HG03159 (cell line): ENCODE results near the gene GRIN3A.
"Not testable (repeated sequence)": the region's sequence is repeated elsewhere in the genome, so short reads cannot be mapped to it uniquely, and the experiment has no call there.

ENCODE experiments used
- ATAC-seq: cut with Tn5 transposase; IDR thresholded peaks from one replicate; pipeline ENCODE4 v1.9.1; 2021; ENCODE audit warnings: mild to moderate bottlenecking, moderate library complexity; ENCODE audit not compliant: unreplicated experiment

GRIN3A gene

GRCh38 chr9:101738566-101739183 is at the start of gene GRIN3A:
Gene GRIN3A (minus strand): TSS chr9:101738647. CDS start chr9:101737979, 668 bp downstream.
- no peak for ATAC-seq

- ATAC-seq = no peak
These were observed 49.4 kb upstream of the GRIN3A start for GRCh38 chr9:101787891-101788290.

GRCh38 chr9:101778332-101778731 is 39.9 kb upstream of the GRIN3A start:
- no peak for ATAC-seq

GRCh38 chr9:101764472-101764871 is 26.0 kb upstream of the GRIN3A start:
- ATAC-seq = no peak

GRCh38 chr9:101758304-101758930 is 20.0 kb upstream of the GRIN3A start:
- no peak for ATAC-seq

GRCh38 chr9:101753716-101754115 is 15.3 kb upstream of the GRIN3A start:
- ATAC-seq = no peak

GRCh38 chr9:101751895-101752294 is 13.4 kb upstream of the GRIN3A start:
- no peak for ATAC-seq

- ATAC-seq = no peak
These were observed 864 bp upstream of the GRIN3A start for GRCh38 chr9:101739311-101739710.

GRCh38 chr9:101737705-101738565 is 512 bp downstream of the GRIN3A start:
- ATAC-seq = no peak

GRCh38 chr9:101737165-101737704 is 1.2 kb downstream of the GRIN3A start:
- no peak for ATAC-seq

- ATAC-seq = no peak
These were observed 1.7 kb downstream of the GRIN3A start for GRCh38 chr9:101736717-101737116.

- ATAC-seq = no peak
These were observed 7.0 kb downstream of the GRIN3A start for GRCh38 chr9:101731429-101731828.

GRCh38 chr9:101727612-101728524 is 10.6 kb downstream of the GRIN3A start:
- peak; percentile 98 for ATAC-seq

- ATAC-seq = not testable (repeated sequence)
These were observed 14.2 kb downstream of the GRIN3A start for GRCh38 chr9:101724271-101724670.

- ATAC-seq = no peak
These were observed 20.3 kb downstream of the GRIN3A start for GRCh38 chr9:101718192-101718591.

- ATAC-seq = no peak
These were observed 21.8 kb downstream of the GRIN3A start for GRCh38 chr9:101716629-101717028.

- ATAC-seq = peak; percentile 92
These were observed 27.0 kb downstream of the GRIN3A start for GRCh38 chr9:101711330-101711941.

- no peak for ATAC-seq
These were observed 29.6 kb downstream of the GRIN3A start for GRCh38 chr9:101708855-101709254.

- no peak for ATAC-seq
These were observed 30.7 kb downstream of the GRIN3A start for GRCh38 chr9:101707721-101708120.

- ATAC-seq = no peak
These were observed 31.4 kb downstream of the GRIN3A start for GRCh38 chr9:101706997-101707396.
